HT1080 (cell line): ENCODE data around the gene ZNF646. TPM values are rescaled to one million over a fixed set of nuclear protein-coding genes. Genes with fewer than 3 reads are reported as not detected.

Experiments
- DNase-seq: peaks from one replicate; pipeline ENCODE4 v3.0.0-alpha.2; 2015; ENCODE audit warnings: low read depth
- total RNA-seq: library from RNA; depleted of rRNA; stranded (reverse); fragments of >200 nt; shearing (Covaris generic); gene quantifications from 2 replicates; pipeline ENCODE4 v1.2.3, GENCODE V29; 2014; rRNA removed

Gene ZNF646
- total RNA-seq, 1 experiment from 2014 or later = 24.8 TPM

DNA sequence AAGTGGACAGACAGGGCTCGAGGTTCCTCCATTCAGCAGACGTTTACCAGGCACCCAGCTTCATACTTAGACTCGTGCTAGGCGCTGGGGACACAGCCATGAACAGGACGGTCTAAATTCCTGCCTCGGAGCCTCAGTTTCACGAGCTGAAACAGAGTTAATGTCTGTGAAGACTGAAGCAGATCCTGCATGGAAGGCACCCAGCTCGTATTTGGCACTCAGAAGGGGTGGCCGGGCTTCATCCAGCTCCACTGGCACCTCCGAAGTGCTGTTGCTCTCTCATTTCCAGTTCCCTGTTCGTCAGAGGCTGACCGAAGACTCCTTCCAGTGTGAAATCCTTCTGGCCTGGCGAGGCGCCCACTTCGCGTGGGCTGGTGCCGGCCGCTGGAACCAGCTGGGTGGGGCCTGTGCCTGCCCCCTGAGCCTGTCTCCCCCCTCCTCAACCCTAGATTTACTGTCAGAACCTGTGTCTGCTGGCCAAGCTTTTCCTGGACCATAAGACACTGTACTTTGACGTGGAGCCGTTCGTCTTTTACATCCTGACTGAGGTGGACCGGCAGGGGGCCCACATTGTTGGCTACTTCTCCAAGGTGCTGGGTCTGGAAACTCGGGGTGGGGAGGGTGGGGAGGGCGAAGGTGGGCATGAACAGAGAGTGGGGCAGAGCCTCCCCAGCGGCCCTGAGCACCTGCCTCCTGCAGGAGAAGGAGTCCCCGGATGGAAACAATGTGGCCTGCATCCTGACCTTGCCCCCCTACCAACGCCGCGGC lies 55.5 kb downstream of the ZNF646 start:
- no peak for DNase-seq

DNA sequence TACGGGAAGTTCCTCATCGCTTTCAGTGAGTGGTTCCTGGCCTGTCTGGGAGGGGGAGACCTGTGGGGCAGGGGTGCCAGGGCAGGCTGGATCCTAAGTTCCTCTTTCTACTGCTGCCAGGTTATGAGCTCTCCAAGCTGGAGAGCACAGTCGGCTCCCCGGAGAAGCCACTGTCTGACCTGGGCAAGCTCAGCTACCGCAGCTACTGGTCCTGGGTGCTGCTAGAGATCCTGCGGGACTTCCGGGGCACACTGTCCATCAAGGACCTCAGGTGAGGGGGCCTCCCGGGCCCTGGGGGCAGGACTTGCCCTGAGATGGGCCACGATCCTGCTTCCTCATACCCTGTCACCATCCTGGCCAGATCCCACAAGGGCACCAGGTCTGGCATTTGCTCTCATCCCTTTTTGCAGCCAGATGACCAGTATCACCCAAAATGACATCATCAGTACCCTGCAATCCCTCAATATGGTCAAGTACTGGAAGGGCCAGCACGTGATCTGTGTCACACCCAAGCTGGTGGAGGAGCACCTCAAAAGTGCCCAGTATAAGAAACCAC lies 56.2 kb downstream of the ZNF646 start:
- no peak for DNase-seq

DNA sequence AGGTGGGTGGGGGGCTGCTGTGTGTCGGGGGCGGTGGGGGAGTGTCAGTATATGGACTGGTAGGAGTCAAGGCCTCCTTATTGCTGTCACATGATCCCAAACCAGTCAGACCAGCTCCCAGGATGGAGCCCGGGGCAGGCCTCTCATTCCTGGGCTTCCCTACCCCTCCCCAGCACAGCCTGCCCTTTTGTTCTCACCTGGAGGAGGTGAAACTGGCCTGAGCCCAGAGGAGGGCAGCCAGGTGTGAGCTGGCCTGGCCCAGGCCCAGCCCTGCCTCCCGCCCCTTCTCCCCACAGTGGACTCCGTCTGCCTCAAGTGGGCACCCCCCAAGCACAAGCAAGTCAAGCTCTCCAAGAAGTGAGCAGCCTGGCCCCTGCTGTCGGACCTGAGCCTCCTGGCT lies 56.7 kb downstream of the ZNF646 start:
- no peak for DNase-seq

DNA sequence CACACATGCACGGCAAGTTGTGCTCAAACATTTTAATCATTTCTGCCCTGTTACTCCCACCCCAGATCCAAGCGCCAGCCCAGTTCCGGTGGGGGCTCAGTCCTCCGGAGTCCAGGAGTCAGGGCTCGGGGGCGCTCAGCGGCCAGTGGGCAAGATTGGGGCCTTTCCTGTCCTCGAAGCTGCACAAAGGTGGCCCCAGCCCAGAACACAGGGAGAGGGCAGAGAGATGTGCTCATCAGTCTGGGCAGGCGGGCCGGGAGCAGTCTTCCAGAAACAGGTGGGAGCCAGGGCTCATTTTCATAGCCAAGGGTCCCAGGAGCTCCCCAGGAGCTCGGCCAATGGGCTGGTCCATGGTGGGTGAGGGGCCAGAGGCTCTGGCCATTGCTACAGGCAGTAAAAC lies 57.2 kb downstream of the ZNF646 start:
- no peak for DNase-seq

DNA sequence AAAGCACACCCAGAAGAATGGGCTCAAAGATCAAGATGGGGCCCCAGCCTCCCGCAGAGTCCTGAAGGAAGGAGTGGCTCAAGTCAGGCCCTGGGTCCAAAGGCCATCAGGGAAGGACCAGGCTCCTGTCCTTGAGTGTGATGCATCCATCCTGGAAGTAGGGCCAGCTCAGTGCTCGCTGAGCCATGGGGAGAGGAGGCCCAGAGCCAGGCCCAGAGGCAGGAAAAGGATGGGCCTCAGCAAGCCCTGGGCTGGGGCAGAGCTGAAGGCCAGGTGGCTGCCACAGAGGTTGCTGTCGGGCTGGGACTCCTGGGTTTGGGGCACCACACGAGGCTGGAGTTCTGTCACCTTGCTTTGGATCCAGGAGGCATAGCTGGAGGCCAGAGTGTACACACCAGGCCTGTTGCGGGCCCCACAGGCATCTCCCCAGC lies 57.6 kb downstream of the ZNF646 start:
- no peak for DNase-seq

DNA sequence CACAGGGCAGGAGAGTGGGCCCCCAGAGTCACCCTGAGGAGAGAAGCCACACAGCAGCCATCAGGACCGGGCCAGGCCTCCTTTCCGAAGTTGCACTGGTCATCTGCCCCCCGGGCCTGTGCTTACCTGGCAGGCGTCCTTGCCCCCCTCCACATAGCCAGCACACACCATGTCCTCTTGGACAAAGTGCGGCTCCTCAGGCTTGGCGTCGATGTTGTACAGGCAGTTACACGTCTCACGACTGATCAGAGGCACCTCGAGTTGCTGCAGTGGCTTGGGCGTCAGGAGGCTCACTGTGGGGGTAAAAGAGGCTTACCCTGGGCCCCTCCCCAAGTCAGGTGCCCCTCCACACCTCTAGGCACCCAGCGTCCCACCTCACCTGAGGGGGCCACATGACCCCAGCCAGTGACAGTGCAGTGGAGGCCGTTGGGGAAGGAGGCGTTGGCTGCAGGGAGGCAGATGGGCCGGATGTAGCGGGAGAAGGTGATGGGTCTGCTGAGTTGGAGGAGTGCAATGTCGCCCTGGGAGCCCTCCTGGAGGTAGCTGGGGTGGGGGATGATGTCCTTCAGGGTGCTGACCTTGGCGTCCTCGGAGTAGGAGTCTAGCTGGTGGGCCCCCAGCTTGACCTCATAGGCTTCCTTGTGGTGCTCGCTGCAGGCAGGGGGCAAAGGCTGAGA lies 58.2 kb downstream of the ZNF646 start:
- no peak for DNase-seq

DNA sequence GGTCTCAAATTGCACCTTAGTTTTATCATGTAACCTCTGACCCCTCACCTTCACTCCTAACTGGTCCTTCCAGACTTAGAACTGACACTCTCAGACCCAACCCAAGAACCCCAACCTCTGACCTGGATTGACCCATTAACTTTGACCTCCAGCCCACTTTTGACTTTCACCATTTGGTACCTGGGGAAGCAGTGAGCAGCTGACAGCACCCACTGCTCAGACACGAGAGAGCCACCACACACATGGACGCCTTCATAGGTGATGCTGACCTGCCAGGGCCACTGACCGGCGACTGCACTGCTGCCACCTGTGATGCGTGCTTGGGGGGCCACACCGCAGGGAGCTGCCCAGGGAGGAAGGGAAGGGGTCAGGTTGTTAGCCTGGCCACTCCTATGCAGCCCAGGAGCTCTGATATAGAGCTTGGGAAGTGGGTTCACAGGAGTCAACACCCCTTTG lies 58.9 kb downstream of the ZNF646 start:
- no peak for DNase-seq

Other genes starting within 250 kb of the ZNF646 start
- 42.5 and 56.2 TPM in 2 replicates for gene BCL7C, start 180.3 kb upstream of the ZNF646 start, total RNA-seq
- gene CTF1, start 177.8 kb upstream of the ZNF646 start, total RNA-seq = not detected in 2 replicates
- 61.1 and 70.8 TPM in 2 replicates for gene FBXL19, start 150.8 kb upstream of the ZNF646 start, total RNA-seq
- 9.4 and 10.5 TPM in 2 replicates for gene ORAI3, start 125.4 kb upstream of the ZNF646 start, total RNA-seq
- gene SETD1A, start 116.7 kb upstream of the ZNF646 start, total RNA-seq = 3.1 and 5.3 TPM in 2 replicates
- 7.3 and 8.9 TPM in 2 replicates for gene HSD3B7, start 89.2 kb upstream of the ZNF646 start, total RNA-seq
- 1.0 and 2.1 TPM in 2 replicates for gene STX1B, start 63.8 kb upstream of the ZNF646 start, total RNA-seq
- gene STX4, start 40.9 kb upstream of the ZNF646 start, total RNA-seq = 37.9 and 43.7 TPM in 2 replicates
- 16.9 and 21.5 TPM in 2 replicates for gene ZNF668, start 182 bp upstream of the ZNF646 start, total RNA-seq
- gene PRSS53, start 14.5 kb downstream of the ZNF646 start, total RNA-seq = 0.72 and 0.80 TPM in 2 replicates
- 104 and 114 TPM in 2 replicates for gene VKORC1, start 20.4 kb downstream of the ZNF646 start, total RNA-seq
- 56.4 and 66.0 TPM in 2 replicates for gene BCKDK, start 34.0 kb downstream of the ZNF646 start, total RNA-seq
- gene KAT8, start 43.2 kb downstream of the ZNF646 start, total RNA-seq = 57.0 and 62.1 TPM in 2 replicates
- not detected in 2 replicates for gene PRSS8, start 61.3 kb downstream of the ZNF646 start, total RNA-seq
- 0.77 and 2.0 TPM in 2 replicates for gene PRSS36, start 75.6 kb downstream of the ZNF646 start, total RNA-seq
- gene FUS, start 105.7 kb downstream of the ZNF646 start, total RNA-seq = 21.7 and 34.0 TPM in 2 replicates
- 0.63 and 0.72 TPM in 2 replicates for gene PYCARD, start 128.3 kb downstream of the ZNF646 start, total RNA-seq
- 0.06 TPM in 1 of 2 replicates, not detected in the other for gene TRIM72, start 139.7 kb downstream of the ZNF646 start, total RNA-seq
- not detected in 2 replicates for gene PYDC1, start 142.7 kb downstream of the ZNF646 start, total RNA-seq
- gene ITGAM, start 185.6 kb downstream of the ZNF646 start, total RNA-seq = 0.02 and 0.03 TPM in 2 replicates